ENCODE measurements around the gene LDLRAD4.

The LDLRAD4 gene

DNA sequence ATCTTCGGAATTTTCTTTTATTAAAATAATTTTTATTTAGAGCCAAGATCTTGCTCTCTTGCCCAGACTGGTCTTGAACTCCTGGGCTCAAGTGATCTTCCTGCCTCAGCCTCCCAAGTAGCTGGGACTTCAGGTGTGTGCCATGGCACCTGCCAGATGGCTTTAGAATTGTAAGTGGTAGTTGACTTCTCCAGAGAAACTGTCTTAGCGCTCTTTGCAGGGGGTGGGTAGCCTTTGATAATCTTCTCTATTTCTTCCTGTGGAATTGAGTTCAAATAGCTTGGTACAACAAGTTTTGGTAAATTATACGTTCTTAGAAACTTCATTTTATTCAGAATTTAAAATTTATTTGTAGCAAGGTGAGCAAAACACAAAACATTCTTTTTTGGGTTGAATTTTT, 113.3 kb downstream of the LDLRAD4 start:
- Histone ChIP-seq H3K27me3 (ENCODE audit: insufficient read depth, low read length, poor library complexity) (no peaks in the 10 kb centered on the region), H4K20me1 (ENCODE audit: insufficient read depth, low read length) (no peaks in the 10 kb centered on the region), H3K27ac (ENCODE audit: low read length) (no peak overlapping the region), H3K36me3 (ENCODE audit: insufficient read depth, low read length) (no peaks in the 10 kb centered on the region), H2AFZ (ENCODE audit: low read depth, low read length) (no peak overlapping the region), H3K4me2 (ENCODE audit: insufficient read depth, low read length) (no peak overlapping the region), H3K4me3 (ENCODE audit: low read depth in 1 of 2, low read length in 2 of 2) (no peak overlapping the region), H3K9me3 (ENCODE audit: insufficient read depth, low read length, severe bottlenecking) (peaks cover 2% of the 10 kb centered on the region), H3K79me2 (ENCODE audit: insufficient read depth, low read length) (peaks cover 31% of the 10 kb centered on the region), H3K9ac (ENCODE audit: low read depth, low read length) (no peak overlapping the region), H3K4me1 (ENCODE audit: insufficient read depth, low read length) (peaks cover 7% of the 10 kb centered on the region)
- TF ChIP-seq CTCF (IDR thresholded peaks at IDR 0.05; ENCODE audit: borderline replicate concordance, extremely low read depth, low read length, poor library complexity, severe bottlenecking) = no peak
- TF ChIP-seq EZH2 (IDR thresholded peaks at IDR 0.05; ENCODE audit: borderline replicate concordance, low read depth, low read length, severe bottlenecking) = no peak
- ATAC-seq (ENCODE audit: insufficient read depth, low read depth) = no peak
- no peak for DNase-seq

- Histone ChIP-seq H3K27ac (ENCODE audit: low read length) (no peak overlapping the region), H2AFZ (ENCODE audit: low read depth, low read length) (no peak overlapping the region), H3K4me1 (ENCODE audit: insufficient read depth, low read length) (peaks cover 7% of the 10 kb centered on the region), H3K9me3 (ENCODE audit: insufficient read depth, low read length, severe bottlenecking) (peaks cover 2% of the 10 kb centered on the region), H3K27me3 (ENCODE audit: insufficient read depth, low read length, poor library complexity) (no peaks in the 10 kb centered on the region), H3K4me2 (ENCODE audit: insufficient read depth, low read length) (no peak overlapping the region), H3K36me3 (ENCODE audit: insufficient read depth, low read length) (no peaks in the 10 kb centered on the region), H3K79me2 (ENCODE audit: insufficient read depth, low read length) (peaks cover 31% of the 10 kb centered on the region), H3K4me3 (ENCODE audit: low read depth in 1 of 2, low read length in 2 of 2) (no peak overlapping the region), H4K20me1 (ENCODE audit: insufficient read depth, low read length) (0 out of 2 replicates have a peak, but pooled peaks cover 2% of the 10 kb centered on the region), H3K9ac (ENCODE audit: low read depth, low read length) (no peak overlapping the region)
- DNase-seq (no peak), ATAC-seq (ENCODE audit: insufficient read depth, low read depth) (no peak)
- no peak for TF ChIP-seq EZH2 (IDR thresholded peaks at IDR 0.05; ENCODE audit: borderline replicate concordance, low read depth, low read length, severe bottlenecking)
- TF ChIP-seq CTCF (IDR thresholded peaks at IDR 0.05; ENCODE audit: borderline replicate concordance, extremely low read depth, low read length, poor library complexity, severe bottlenecking) = no peak
These were observed 114.3 kb downstream of the LDLRAD4 start for GRCh38 chr18:13332874-13333273.

DNA sequence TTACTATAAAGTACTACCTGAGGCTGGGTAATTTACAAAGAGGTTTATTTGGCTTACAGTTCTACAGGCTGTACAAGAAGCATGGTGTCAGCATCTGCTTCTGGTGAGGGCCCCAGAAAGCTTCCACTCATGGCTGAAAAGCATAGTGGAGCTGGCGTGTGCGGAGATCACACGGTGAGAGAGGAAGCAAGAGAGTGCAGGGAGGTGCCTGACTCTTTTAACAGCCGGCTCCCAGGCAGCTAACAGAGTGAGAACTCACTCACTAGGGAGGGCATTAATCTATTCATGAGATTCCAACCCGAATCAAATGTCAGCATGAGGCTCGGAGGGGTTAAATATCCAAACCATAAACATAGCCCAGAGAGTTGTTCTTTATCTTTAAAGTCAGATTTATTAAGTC, 117.3 kb downstream of the LDLRAD4 start:
- Histone ChIP-seq H3K27ac (ENCODE audit: low read length) (no peak overlapping the region), H4K20me1 (ENCODE audit: insufficient read depth, low read length) (0 out of 2 replicates have a peak, but pooled peaks cover 2% of the 10 kb centered on the region), H3K4me1 (ENCODE audit: insufficient read depth, low read length) (peaks cover 3% of the 10 kb centered on the region), H3K4me2 (ENCODE audit: insufficient read depth, low read length) (no peak overlapping the region), H3K36me3 (ENCODE audit: insufficient read depth, low read length) (no peaks in the 10 kb centered on the region), H3K79me2 (ENCODE audit: insufficient read depth, low read length) (peaks cover 27% of the 10 kb centered on the region), H3K4me3 (ENCODE audit: low read depth in 1 of 2, low read length in 2 of 2) (no peak overlapping the region), H3K9me3 (ENCODE audit: insufficient read depth, low read length, severe bottlenecking) (peaks cover 5% of the 10 kb centered on the region), H2AFZ (ENCODE audit: low read depth, low read length) (no peak overlapping the region), H3K27me3 (ENCODE audit: insufficient read depth, low read length, poor library complexity) (no peaks in the 10 kb centered on the region), H3K9ac (ENCODE audit: low read depth, low read length) (no peak overlapping the region)
- TF ChIP-seq CTCF (IDR thresholded peaks at IDR 0.05; ENCODE audit: borderline replicate concordance, extremely low read depth, low read length, poor library complexity, severe bottlenecking) (no peak), EZH2 (IDR thresholded peaks at IDR 0.05; ENCODE audit: borderline replicate concordance, low read depth, low read length, severe bottlenecking) (no peak)
- ATAC-seq (ENCODE audit: insufficient read depth, low read depth) (no peak), DNase-seq (no peak)

DNA sequence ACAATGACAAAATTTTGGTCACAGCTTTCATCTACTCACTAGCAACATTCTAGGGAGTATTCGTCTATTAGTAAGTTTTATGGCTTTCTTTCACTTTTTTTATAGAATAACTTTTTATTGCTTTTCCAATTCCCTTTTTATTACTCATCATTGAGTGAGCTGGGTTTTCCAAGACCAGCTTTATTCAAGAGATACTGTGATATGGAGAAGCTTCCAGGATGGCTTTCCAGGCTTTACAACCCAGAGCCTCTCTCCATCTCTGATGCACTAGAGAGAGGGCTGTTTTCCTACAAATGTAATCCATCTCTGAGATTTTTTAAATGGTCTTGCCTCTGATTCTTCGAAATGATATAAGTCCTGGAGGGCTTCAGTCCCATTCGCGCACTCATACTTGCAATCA, 118.3 kb downstream of the LDLRAD4 start:
- DNase-seq (no peak), ATAC-seq (ENCODE audit: insufficient read depth, low read depth) (no peak)
- Histone ChIP-seq H4K20me1 (ENCODE audit: insufficient read depth, low read length) (0 out of 2 replicates have a peak, but pooled peaks cover 2% of the 10 kb centered on the region), H3K27me3 (ENCODE audit: insufficient read depth, low read length, poor library complexity) (no peaks in the 10 kb centered on the region), H2AFZ (ENCODE audit: low read depth, low read length) (no peak overlapping the region), H3K36me3 (ENCODE audit: insufficient read depth, low read length) (no peaks in the 10 kb centered on the region), H3K4me3 (ENCODE audit: low read depth in 1 of 2, low read length in 2 of 2) (no peak overlapping the region), H3K9ac (ENCODE audit: low read depth, low read length) (no peak overlapping the region), H3K4me1 (ENCODE audit: insufficient read depth, low read length) (no peaks in the 10 kb centered on the region), H3K27ac (ENCODE audit: low read length) (no peak overlapping the region), H3K9me3 (ENCODE audit: insufficient read depth, low read length, severe bottlenecking) (peaks cover 12% of the 10 kb centered on the region), H3K4me2 (ENCODE audit: insufficient read depth, low read length) (no peak overlapping the region), H3K79me2 (ENCODE audit: insufficient read depth, low read length) (peaks cover 25% of the 10 kb centered on the region)
- TF ChIP-seq CTCF (IDR thresholded peaks at IDR 0.05; ENCODE audit: borderline replicate concordance, extremely low read depth, low read length, poor library complexity, severe bottlenecking) (no peak), EZH2 (IDR thresholded peaks at IDR 0.05; ENCODE audit: borderline replicate concordance, low read depth, low read length, severe bottlenecking) (no peak)

Data from DND-41 (cell line).